ENCODE measurements around the gene DPY19L2.
"Not testable (repeated sequence)": the region's sequence is repeated elsewhere in the genome, so short reads cannot be mapped to it uniquely, and the experiment has no call there.

DNA sequence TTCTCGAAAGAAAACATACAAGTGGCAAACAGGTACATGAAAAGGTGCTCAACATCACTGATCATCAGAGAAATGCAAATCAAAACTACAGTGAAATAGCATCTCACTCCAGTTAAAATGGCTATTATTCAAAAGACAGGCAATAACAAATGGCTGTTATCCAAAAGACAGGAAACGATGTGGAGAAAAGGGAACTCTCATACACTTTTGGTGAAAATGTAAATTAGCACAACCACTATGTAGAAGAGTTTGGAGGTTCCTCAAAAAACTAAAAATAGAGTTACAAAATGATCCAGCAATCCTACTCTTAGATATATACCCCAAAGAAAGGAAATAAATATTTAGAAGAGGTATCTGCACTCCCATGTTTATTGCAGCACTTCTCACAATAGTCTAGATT lies 90.7 kb downstream of the DPY19L2 start:
- TF ChIP-seq, protein P1, sequence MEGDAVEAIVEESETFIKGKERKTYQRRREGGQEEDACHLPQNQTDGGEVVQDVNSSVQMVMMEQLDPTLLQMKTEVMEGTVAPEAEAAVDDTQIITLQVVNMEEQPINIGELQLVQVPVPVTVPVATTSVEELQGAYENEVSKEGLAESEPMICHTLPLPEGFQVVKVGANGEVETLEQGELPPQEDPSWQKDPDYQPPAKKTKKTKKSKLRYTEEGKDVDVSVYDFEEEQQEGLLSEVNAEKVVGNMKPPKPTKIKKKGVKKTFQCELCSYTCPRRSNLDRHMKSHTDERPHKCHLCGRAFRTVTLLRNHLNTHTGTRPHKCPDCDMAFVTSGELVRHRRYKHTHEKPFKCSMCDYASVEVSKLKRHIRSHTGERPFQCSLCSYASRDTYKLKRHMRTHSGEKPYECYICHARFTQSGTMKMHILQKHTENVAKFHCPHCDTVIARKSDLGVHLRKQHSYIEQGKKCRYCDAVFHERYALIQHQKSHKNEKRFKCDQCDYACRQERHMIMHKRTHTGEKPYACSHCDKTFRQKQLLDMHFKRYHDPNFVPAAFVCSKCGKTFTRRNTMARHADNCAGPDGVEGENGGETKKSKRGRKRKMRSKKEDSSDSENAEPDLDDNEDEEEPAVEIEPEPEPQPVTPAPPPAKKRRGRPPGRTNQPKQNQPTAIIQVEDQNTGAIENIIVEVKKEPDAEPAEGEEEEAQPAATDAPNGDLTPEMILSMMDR (conservative IDR thresholded peaks at IDR 0.05; ENCODE audit: low read depth, low read length) = not testable (repeated sequence)
- TF ChIP-seq CHD1 (IDR thresholded peaks at IDR 0.05; ENCODE audit: low read depth, low read length); RAD21 (IDR thresholded peaks at IDR 0.05; ENCODE audit: low read length); POLR2A (IDR thresholded peaks at IDR 0.05; ENCODE audit: low read depth, low read length); MXI1 (IDR thresholded peaks at IDR 0.05; ENCODE audit: borderline replicate concordance, low read depth, low read length); NFE2L2 (IDR thresholded peaks at IDR 0.05; ENCODE audit: low read depth, low read length): not testable (repeated sequence)
